C4-2B (cell line): ENCODE results near the gene ZNF281.

ENCODE experiments used
- ZFX ChIP-seq: fragments of 450-650 bp; IDR thresholded peaks from 2 replicates; pipeline ENCODE4 v1.6.1; 2017
- TF ChIP-seq, protein P1 (sequence below): fragments of 450-650 bp; conservative IDR thresholded peaks from 2 replicates; pipeline ENCODE4 v1.5.1; 2017; ENCODE audit warnings: mild to moderate bottlenecking

DNA sequence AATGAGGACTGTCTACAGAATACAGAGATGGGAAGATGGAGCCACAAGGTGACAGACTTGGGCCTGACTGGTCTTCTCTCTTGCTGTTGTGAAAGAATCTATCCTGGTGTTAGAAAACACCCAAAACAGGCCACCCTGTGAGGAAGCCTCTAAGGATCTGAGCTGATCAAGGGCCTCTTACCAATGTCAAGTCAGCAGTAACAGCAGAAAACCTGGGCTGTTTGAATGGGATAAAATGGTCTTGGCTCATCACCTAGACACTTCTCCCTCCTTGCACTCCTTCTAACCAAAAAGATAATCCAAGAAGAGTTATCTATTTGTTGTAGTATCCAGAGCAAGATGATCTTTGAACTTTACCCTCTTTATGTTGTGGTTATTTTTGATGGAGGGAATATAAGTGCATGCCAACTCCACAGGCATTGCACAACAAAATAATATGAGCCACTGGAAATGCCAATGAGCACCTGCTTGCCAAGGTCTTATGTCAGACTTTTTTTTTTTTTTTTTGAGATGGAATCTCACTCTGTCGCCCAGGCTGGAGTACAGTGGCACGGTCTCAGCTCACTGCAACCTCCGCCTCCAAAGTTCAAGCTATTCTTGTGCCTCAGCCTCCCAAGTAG, 32.8 kb upstream of the ZNF281 start:
- TF ChIP-seq, protein P1, sequence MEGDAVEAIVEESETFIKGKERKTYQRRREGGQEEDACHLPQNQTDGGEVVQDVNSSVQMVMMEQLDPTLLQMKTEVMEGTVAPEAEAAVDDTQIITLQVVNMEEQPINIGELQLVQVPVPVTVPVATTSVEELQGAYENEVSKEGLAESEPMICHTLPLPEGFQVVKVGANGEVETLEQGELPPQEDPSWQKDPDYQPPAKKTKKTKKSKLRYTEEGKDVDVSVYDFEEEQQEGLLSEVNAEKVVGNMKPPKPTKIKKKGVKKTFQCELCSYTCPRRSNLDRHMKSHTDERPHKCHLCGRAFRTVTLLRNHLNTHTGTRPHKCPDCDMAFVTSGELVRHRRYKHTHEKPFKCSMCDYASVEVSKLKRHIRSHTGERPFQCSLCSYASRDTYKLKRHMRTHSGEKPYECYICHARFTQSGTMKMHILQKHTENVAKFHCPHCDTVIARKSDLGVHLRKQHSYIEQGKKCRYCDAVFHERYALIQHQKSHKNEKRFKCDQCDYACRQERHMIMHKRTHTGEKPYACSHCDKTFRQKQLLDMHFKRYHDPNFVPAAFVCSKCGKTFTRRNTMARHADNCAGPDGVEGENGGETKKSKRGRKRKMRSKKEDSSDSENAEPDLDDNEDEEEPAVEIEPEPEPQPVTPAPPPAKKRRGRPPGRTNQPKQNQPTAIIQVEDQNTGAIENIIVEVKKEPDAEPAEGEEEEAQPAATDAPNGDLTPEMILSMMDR = no peak
- TF ChIP-seq ZFX = no peak
